T-helper 9 cell (primary cell): ENCODE measurements around the gene NME5.

Experiments
- DNase-seq: peaks from one replicate; pipeline ENCODE4 v3.0.0-alpha.2; 2020

The NME5 gene

GRCh38 chr5:138132543-138132942 lies 6.7 kb downstream of the NME5 start:
- no peak for DNase-seq

- no peak for DNase-seq
These were observed 9.9 kb downstream of the NME5 start for GRCh38 chr5:138129347-138129746.

DNA sequence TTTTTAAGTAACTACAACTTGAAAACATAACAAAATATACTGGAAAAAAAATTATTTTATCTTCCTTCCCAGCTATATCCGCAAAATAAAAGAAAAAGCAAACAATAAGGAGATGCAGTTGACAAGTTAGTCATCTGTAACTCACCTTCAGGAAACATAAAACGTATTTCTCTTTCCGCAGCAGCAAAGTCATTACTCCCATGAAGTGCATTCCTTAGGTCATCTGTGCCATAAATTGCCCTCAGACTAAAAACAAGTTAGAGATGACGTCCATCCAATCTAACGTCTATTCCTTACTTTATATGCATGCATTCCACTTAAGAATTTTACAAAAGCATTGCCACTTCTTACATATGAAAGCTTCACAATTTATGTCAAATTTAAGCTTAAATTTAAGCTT lies 10.9 kb downstream of the NME5 start:
- no peak for DNase-seq

DNA sequence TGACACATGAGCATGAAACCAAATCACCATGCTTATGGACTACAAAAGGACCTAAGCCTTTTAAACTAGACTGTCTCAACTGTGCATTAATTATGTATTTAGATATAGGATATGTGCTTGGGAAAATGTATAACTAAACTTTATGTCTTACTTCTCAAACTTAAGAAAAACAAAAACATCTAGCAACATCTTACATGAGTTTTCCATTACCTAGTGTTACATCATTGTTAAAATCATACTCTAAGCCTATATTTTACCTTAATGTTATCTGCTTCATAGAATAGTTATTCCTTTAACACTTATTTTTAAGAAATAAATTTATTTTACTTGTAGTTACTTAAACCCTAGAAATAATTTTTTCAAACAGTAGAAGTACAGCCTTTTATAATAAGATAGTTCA lies 24.0 kb downstream of the NME5 start:
- DNase-seq: no peak

- DNase-seq: no peak
These were observed 27.3 kb downstream of the NME5 start for GRCh38 chr5:138111937-138112336.

GRCh38 chr5:138111181-138111580 lies 28.0 kb downstream of the NME5 start:
- DNase-seq: no peak

DNA sequence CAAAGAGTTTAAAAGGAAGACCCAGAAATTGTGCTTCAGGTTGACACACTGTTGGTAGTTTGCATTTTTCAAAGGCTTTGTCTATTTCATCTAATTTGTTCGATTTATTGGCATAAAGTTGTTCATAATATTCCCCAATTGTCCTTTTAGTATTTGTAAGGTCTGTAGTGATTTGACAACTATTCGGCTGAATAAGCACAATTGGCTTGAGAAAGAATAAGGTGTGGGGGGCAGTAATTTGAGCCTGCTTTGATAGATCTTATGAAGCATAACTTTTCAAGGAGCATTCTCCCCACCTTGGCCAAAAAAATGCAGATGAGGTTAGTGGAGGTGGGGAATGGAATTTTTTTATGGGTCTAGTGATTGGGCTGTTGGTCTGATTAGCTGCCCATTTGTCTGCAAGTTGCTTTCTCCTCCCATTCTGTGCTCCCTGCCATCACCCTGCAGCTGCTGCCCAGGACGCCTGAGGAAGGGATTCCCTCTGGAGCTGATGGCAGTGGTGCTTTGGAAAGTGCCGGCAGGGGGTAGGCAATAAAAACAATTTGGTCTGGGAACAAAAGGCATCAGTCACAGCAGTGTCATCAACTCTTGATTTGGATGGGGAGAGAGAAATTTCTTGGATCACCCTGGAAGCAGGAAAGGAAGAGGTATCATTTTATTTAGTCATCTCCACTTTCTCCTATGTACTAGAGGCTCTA lies 28.8 kb downstream of the NME5 start:
- no peak for DNase-seq

GRCh38 chr5:138109463-138110265 lies 29.6 kb downstream of the NME5 start:
- no peak for DNase-seq

DNA sequence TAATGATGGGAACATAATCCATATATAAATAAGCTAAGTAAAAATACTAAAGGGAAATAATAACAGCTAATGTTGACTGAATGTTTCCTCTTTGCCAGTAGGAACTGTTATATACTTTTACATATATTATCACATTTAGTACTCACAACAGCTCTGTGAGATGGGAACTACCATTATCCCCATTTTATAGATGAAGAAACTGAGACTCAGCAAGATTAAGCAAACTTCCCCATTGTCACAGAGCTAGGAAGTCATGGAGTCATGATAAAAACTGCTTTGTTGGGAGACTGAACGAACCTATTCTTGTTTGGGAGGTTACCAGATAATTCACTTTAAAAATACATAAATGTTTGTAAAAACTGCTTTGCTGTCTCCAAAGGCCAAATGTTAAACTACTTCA lies 32.0 kb downstream of the NME5 start:
- no peak for DNase-seq

GRCh38 chr5:138105709-138106108 lies 33.5 kb downstream of the NME5 start:
- no peak for DNase-seq

DNA sequence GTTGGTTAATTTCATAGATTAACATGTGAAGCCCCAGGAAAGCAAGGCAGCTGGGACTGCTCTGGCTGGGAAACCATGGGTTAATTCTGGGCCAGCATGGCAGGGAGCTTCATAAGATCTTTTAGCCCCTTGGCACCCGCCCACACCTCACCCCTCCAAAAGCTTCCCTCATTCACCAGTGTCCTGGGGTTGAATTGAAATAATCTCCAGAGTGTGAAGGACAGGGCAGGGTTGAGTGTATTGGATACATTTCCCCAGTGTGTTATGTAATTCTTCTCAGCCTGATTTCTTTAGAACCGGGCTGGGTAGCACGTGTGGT lies 36.0 kb downstream of the NME5 start:
- no peak for DNase-seq

GRCh38 chr5:138102454-138103318 lies 36.5 kb downstream of the NME5 start:
- no peak for DNase-seq

DNA sequence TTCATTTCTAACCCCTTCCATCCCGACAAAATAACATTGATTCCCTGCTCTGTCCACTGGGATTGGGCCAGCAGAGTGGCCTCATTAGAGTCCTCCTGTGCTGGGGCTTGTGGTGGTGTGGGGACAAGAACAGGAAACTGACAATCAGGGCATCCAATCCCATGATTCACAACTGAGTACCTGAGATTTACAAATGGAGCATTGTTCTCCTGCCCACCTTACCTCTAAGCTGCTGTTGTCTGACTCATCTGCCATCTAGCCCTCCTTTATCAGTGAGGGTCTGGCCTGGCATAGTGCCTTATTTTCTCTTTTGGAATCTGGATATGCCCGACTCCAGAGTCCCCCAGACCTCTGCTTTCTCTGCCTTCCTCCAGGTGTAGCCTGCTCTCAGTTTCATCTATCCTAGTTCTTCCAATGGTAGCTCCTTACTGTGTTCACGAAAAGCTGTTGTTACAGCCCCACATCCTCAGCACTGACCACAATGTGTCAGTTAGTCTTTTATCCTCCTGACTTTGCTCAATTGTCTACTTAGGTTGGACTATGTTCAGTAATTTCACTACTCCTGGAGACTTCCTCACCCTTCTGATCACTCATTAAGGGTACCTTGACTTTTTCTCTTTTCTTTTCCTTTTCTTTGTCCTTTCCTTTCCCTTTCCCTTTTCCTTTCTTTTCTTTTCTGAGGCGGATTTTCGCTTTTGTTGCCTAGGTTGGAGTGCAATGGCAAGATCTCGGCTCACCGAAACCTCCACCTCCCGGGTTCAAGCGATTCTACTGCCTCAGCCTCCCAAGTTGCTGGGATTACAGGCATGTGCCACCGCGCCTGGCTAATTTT lies 42.0 kb downstream of the NME5 start:
- DNase-seq: no peak

DNA sequence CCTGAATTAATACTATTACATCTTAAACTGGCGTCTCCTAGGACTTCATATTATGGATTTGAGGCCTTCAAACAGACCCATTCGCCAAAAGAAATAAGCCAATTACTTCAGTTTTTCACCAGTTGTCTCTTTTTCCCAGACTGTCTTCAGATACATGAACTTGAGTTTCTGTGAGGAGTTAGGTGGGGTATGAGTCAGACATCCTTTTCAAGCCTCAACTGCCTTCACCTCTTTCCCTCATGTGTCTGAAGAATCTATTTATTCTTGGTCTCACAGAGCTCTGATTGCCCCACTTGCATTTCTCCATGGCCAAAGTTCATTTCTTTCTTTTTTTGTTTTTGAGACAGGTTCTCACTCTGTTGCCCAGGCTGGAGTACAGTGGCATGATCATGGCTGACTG lies 42.9 kb downstream of the NME5 start:
- no peak for DNase-seq

DNA sequence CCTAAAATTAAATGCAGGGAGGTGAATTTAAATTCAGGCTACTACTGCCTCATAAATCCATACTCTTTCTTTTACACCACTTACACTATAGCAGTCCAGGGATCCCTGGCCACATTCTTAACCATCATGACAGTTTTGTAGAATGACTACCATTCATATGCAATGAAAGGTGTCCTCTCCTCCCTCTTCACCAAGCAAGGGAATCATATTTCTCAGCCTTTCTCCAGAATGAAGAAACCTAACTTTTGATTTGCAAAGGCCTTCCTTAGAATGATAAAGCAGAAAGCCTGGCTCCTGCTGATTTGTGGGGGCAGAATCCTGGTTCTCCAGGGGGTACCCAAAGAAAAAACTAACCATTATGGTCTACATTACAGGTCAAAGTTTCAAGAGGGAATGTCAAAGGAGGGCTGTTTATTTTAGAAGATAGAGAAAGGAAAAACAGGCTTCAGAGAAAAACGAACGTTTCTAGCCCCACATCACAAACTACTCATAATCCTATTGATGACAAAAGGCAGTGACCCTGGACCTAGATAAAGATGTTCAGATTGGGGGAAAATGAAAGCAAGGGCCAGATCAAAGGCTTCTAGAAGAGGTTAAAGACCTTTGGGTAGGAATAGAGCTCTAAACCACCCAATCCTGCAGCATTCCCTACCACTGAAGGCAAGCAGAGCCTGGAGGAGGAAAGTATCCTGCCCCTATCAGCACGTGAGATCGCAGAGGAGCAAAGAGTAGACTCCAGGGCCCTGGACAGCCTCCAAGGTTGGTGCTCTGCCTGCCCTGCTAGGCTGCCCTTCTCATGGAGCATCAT lies 43.9 kb downstream of the NME5 start:
- no peak for DNase-seq

DNA sequence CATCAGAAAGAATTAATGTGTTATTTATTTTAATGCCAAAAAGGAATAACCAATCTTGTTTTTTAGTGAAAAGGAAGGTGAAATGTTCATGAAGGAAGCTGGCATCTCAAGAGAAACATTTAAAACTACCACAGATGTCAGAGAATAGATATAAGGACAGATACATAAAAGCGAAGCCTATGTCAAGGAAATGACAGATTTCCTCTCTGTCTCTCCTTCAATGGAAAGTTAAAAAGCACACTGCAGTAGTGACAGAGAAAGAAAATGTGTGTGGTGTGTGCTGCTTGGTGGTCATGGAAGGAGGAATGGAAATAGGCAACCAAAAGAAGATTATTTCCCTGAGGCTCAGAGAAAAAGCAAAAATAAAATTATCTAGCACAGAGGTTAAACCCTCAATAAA lies 46.2 kb downstream of the NME5 start:
- DNase-seq: no peak

DNA sequence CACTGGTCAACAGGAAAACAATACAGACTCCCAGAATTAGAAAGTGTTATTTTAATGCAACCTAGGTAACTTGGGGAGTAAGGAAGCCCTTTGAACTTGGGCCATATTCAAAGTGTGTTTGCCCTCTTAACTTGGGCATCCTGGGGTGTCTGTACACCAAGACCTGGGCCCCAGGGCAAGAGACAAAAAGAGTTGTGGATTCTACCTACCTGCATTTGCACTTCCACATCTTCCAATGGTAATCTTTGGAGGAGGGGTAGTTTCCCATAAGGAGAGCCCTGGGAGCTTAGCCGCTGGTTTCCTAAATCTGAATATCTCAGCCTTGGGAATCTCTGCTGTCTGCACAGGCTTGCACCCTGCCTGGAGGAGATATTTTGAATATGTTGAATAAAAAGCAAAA lies 46.9 kb downstream of the NME5 start:
- no peak for DNase-seq

GRCh38 chr5:138091685-138092084 lies 47.5 kb downstream of the NME5 start:
- no peak for DNase-seq

GRCh38 chr5:138083702-138084101 lies 55.5 kb downstream of the NME5 start, which contains the start of gene WNT8A:
Gene WNT8A (plus strand): TSS chr5:138084033. CDS start chr5:138084128, 95 bp downstream.
- DNase-seq: no peak

- DNase-seq: no peak
These were observed 57.2 kb downstream of the NME5 start for GRCh38 chr5:138082033-138082432.

GRCh38 chr5:138078006-138078643 lies 61.1 kb downstream of the NME5 start:
- no peak for DNase-seq
